HCT116 (cell line): ENCODE measurements around the gene EVA1A. TPM values are rescaled to one million over a fixed set of nuclear protein-coding genes. Genes with fewer than 3 reads are reported as not detected.

Experiments used
- ATAC-seq: fragments of 200-7000 bp; cut with Tn5 transposase; 2 replicates; pipeline ENCODE4 v1.9.1; 2020; ENCODE audit warnings: mild to moderate bottlenecking, moderate library complexity
- BruUV-seq: library from RNA; stranded (reverse); fragments of 400-500 nt; replicated peaks from 2 replicates; lab custom pipeline; 2021; lab: Mats Ljungman, UMichigan
- CTCF ChIA-PET: fragments of 300-600 bp; sonication (Branson Sonifier 250); formaldehyde crosslinking; loops from one replicate; lab custom pipeline; 2021; ENCODE audit warnings: antibody characterized with exemption; lab: Charles Lee
- POLR2A ChIA-PET: fragments of 300-600, 350-600 bp; sonication (Branson Sonifier 250); formaldehyde crosslinking; loops from one replicate; lab custom pipeline; 2021; ENCODE audit warnings: antibody characterized with exemption; lab: Charles Lee
- RAD21 ChIA-PET, 2 experiments: fragments of 300-600 bp; sonication (Branson Sonifier 250); formaldehyde crosslinking; loops; one replicate each; lab custom pipeline; 2023; ENCODE audit warnings: low total read pairs in 2 of 2; ENCODE audit not compliant: uncharacterized antibody in 2 of 2, unreplicated experiment in 2 of 2, low non-redundant PET in 1 of 2; lab: Charles Lee
- DNase-seq: peaks from one replicate; pipeline ENCODE4 v3.0.0-alpha.2; 2010; ENCODE audit warnings: low read depth, low spot score
- H2AFZ ChIP-seq: fragments of 200-600 bp; shearing (Covaris generic), sonication (generic); 2 replicates; pipeline ENCODE4 v1.6.1; 2017; ENCODE audit warnings: low read depth, mixed run types, mixed read lengths, antibody characterized with exemption, low read length; ENCODE audit not compliant: poor library complexity, severe bottlenecking
- H3K27ac ChIP-seq: 2 replicates; pipeline ENCODE4 v1.5.1; 2012; ENCODE audit warnings: low read depth, low read length
- H3K27me3 ChIP-seq: fragments of 200-600 bp; sonication (generic); 2 replicates; pipeline ENCODE4 v1.6.1; 2016; ENCODE audit warnings: mixed run types, low read length, mixed read lengths; ENCODE audit not compliant: insufficient read depth
- H3K36me3 ChIP-seq, 2 experiments: fragments of 200-500 bp in 1 of 2; fragments of 200-600 bp in 1 of 2; sonication (Bioruptor generic) in 1 of 2; sonication (generic) in 1 of 2; 2 replicates each; pipeline versions ENCODE4 v1.5.1 to v1.6.1; 2014 to 2016; ENCODE audit warnings: low read length in 2 of 2, inconsistent platforms in 1 of 2, mixed read lengths in 1 of 2, mixed run types in 1 of 2; ENCODE audit not compliant: insufficient read depth in 2 of 2, control insufficient read depth in 1 of 2
- H3K4me1 ChIP-seq, 2 experiments: fragments of 200-600 bp in 1 of 2; sonication (generic) in 1 of 2; 2 replicates each; pipeline versions ENCODE4 v1.5.1 to v1.6.1; 2012 to 2017; ENCODE audit warnings: low read length in 2 of 2, inconsistent platforms in 1 of 2, mild to moderate bottlenecking in 1 of 2, mixed read lengths in 1 of 2, mixed run types in 1 of 2, moderate library complexity in 1 of 2; ENCODE audit not compliant: insufficient read depth in 2 of 2, control insufficient read depth in 1 of 2
- H3K4me2 ChIP-seq: fragments of 200-600 bp; sonication (generic); 2 replicates; pipeline ENCODE4 v1.6.1; 2017; ENCODE audit warnings: mixed run types, low read length, mixed read lengths
- H3K4me3 ChIP-seq, 2 experiments: fragments of 200-600 bp in 1 of 2; sonication (generic) in 1 of 2; replicated peaks in 1 of 2; 2 replicates each; pipeline ENCODE4 v1.5.1; 2011 to 2016; ENCODE audit warnings: low read length in 2 of 2, control low read depth in 1 of 2, low read depth in 1 of 2, mild to moderate bottlenecking in 1 of 2, mixed read lengths in 1 of 2, mixed run types in 1 of 2
- H3K79me2 ChIP-seq: fragments of 200-600 bp; sonication (generic); 2 replicates; pipeline ENCODE4 v1.6.1; 2017; ENCODE audit warnings: mild to moderate bottlenecking, mixed run types, low read length, moderate library complexity, mixed read lengths; ENCODE audit not compliant: insufficient read depth
- H3K9ac ChIP-seq: fragments of 200-600 bp; sonication (generic); 2 replicates; pipeline ENCODE4 v1.6.1; 2016; ENCODE audit warnings: low read length, mixed read lengths
- H3K9me2 ChIP-seq: fragments of 200-600 bp; sonication (generic), shearing (Covaris generic); 2 replicates; pipeline ENCODE4 v1.6.1; 2017; ENCODE audit warnings: mixed run types, mild to moderate bottlenecking, moderate library complexity; ENCODE audit not compliant: insufficient read depth
- H3K9me3 ChIP-seq, 2 experiments: fragments of 200-500 bp in 1 of 2; fragments of 200-600 bp in 1 of 2; sonication (Bioruptor generic) in 1 of 2; sonication (generic) in 1 of 2; 2 replicates each; pipeline ENCODE4 v1.6.1; 2014 to 2017; ENCODE audit warnings: low read length in 2 of 2, mixed read lengths in 2 of 2, inconsistent platforms in 1 of 2, low read depth in 1 of 2, mild to moderate bottlenecking in 1 of 2, mixed run types in 1 of 2, moderate library complexity in 1 of 2; ENCODE audit not compliant: control insufficient read depth in 1 of 2, insufficient read depth in 1 of 2
- H4K20me1 ChIP-seq: fragments of 200-600 bp; sonication (generic), shearing (Covaris generic); 2 replicates; pipeline ENCODE4 v1.6.1; 2017; ENCODE audit warnings: mixed run types, mild to moderate bottlenecking, moderate library complexity; ENCODE audit not compliant: insufficient read depth
- CBX3 ChIP-seq: IDR thresholded peaks from 2 replicates; pipeline ENCODE4 v1.6.1; 2012; ENCODE audit warnings: low read depth
- ELF1 ChIP-seq: IDR thresholded peaks from 2 replicates; pipeline ENCODE4 v1.6.1; 2012; ENCODE audit warnings: low read depth, borderline replicate concordance
- EZH2 ChIP-seq: fragments of 200-600 bp; sonication (generic); IDR thresholded peaks from 2 replicates; pipeline ENCODE4 v1.6.1; 2017; ENCODE audit warnings: antibody characterized with exemption, mixed run types
- EZH2phosphoT487 ChIP-seq: fragments of 200-600 bp; IDR thresholded peaks from 2 replicates; pipeline ENCODE4 v1.6.1; 2018; ENCODE audit warnings: antibody characterized with exemption, borderline replicate concordance
- FOSL1 ChIP-seq: IDR thresholded peaks from 2 replicates; pipeline ENCODE4 v1.6.1; 2012; ENCODE audit warnings: low read depth
- JUND ChIP-seq: IDR thresholded peaks from 2 replicates; pipeline ENCODE4 v1.6.1; 2012
- POLR2AphosphoS5 ChIP-seq: IDR thresholded peaks from 2 replicates; pipeline ENCODE4 v1.6.1; 2011; ENCODE audit warnings: mild to moderate bottlenecking, low read depth, low read length, moderate library complexity
- SRF ChIP-seq: IDR thresholded peaks from 2 replicates; pipeline ENCODE4 v1.6.1; 2012; ENCODE audit warnings: low read depth
- TCF7L2 ChIP-seq: IDR thresholded peaks from 2 replicates; pipeline ENCODE4 v1.7.0; 2011; ENCODE audit warnings: borderline replicate concordance, inconsistent platforms; ENCODE audit not compliant: insufficient read depth, insufficient read length; ENCODE audit errors: extremely low read depth
- ZNF274 ChIP-seq: fragments of 200-500 bp; sonication (Bioruptor generic); IDR thresholded peaks from 2 replicates; pipeline ENCODE4 v1.6.1; 2014; ENCODE audit warnings: mild to moderate bottlenecking, low read depth, low read length, inconsistent platforms
- intact Hi-C: fragments of 100-400 bp; cut with micrococcal nuclease; formaldehyde crosslinking; loops from 2 replicates; pipeline ENCODE4 v1.10.0; 2022
- total RNA-seq: library from RNA; stranded (reverse); gene quantifications from one replicate; pipeline ENCODE4 v1.2.1, GENCODE V29; 2021; ENCODE audit not compliant: unreplicated experiment
- TF ChIP-seq, protein P1 (sequence below), 3 experiments: fragments of 200-600 bp in 1 of 3; sonication (generic) in 1 of 3; IDR thresholded peaks in 2 of 3; conservative IDR thresholded peaks in 1 of 3; 2 replicates each; pipeline ENCODE4 v1.5.1; 2012 to 2017; ENCODE audit warnings: low read depth in 2 of 3, low read length in 2 of 3, antibody characterized with exemption in 1 of 3, borderline replicate concordance in 1 of 3, control low read depth in 1 of 3, mild to moderate bottlenecking in 1 of 3, mixed read lengths in 1 of 3, mixed run types in 1 of 3, moderate library complexity in 1 of 3; ENCODE audit not compliant: insufficient read depth in 1 of 3
- TF ChIP-seq, protein P2 (sequence below): IDR thresholded peaks from 2 replicates; pipeline ENCODE4 v1.6.1; 2012
- TF ChIP-seq, protein P3 (sequence below): IDR thresholded peaks from 2 replicates; pipeline ENCODE4 v1.6.1; 2012; ENCODE audit warnings: low read depth

The EVA1A gene
- total RNA-seq, 1 experiment from 2014 or later, result 2.8 TPM

DNA sequence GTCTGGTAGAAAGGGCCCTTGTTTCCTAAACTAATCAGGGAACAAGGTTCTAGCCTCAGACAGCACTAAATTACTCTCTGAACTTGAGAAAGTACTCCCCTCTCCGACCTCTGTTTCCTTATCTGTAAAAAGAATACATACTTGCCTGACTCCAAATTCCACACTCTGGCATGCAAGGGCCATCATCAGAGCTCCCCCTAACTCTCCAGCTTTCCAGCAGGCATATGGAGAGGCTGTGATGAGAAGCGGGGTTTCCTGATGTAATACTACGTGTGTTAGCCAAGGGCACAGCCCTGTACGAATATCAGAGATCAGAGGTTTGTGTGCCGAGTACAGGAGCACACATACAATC lies 1.8 kb upstream of the EVA1A start (continued):
- TF ChIP-seq, protein P1, sequence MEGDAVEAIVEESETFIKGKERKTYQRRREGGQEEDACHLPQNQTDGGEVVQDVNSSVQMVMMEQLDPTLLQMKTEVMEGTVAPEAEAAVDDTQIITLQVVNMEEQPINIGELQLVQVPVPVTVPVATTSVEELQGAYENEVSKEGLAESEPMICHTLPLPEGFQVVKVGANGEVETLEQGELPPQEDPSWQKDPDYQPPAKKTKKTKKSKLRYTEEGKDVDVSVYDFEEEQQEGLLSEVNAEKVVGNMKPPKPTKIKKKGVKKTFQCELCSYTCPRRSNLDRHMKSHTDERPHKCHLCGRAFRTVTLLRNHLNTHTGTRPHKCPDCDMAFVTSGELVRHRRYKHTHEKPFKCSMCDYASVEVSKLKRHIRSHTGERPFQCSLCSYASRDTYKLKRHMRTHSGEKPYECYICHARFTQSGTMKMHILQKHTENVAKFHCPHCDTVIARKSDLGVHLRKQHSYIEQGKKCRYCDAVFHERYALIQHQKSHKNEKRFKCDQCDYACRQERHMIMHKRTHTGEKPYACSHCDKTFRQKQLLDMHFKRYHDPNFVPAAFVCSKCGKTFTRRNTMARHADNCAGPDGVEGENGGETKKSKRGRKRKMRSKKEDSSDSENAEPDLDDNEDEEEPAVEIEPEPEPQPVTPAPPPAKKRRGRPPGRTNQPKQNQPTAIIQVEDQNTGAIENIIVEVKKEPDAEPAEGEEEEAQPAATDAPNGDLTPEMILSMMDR (IDR thresholded peaks at IDR 0.05 in 2 of 3, conservative IDR thresholded peaks at IDR 0.05 in 1 of 3; ENCODE audit: borderline replicate concordance in 1 of 3, insufficient read depth in 1 of 3, low read depth in 2 of 3, low read length in 2 of 3), result no peak
- TF ChIP-seq ZNF274, result no peak
- TF ChIP-seq JUND, result no peak
- TF ChIP-seq, protein P2, sequence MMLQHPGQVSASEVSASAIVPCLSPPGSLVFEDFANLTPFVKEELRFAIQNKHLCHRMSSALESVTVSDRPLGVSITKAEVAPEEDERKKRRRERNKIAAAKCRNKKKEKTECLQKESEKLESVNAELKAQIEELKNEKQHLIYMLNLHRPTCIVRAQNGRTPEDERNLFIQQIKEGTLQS, result no peak
- TF ChIP-seq FOSL1, result no peak
- no peak for TF ChIP-seq POLR2AphosphoS5
- no peak for TF ChIP-seq CBX3
- TF ChIP-seq EZH2, result no peak
- no peak for TF ChIP-seq EZH2phosphoT487

DNA sequence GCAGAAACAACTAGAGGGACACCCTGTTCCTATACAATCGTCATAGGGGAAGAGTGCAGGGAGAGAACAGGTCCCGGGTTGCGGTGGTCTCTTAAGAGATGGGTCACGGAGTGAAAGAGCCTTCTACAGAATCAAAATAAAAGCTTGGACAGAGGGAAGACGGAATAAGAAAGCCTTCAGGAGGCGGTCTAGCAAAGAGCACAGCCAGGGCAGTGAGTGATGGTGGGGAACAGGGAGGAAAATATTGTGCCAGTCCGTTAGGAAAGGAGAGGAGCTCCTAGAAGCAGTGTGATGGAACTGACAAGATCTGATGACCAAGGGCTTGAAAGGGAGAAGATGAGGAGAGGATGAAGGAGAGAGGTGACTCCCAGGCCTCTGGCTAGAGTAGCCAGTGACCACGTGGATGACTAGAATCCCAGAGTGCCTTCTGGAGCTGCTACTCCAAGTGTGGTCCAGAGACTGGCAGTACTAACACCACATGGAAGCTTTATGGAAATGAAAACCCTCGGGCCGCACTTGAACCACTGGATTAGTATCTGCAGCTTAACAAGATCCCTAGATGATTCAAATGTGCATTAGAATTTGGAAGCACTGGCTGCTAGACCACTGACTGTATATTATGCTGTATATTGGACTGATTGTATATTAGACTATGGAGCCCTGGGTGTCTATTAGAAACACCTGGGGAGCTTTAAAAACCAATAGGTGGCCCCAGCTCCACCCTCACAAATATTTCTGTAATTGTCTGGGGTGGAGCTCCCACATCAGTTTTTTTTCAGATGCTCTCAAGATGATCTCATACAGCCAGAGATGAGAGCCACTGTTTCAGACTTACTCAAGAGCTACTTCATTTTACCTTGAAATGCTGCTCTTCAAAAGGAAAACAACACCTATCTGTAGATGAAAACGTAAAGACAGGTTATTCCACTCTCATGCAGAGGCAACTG lies 1.1 kb upstream of the EVA1A start:
- no peak overlapping the region for H2AFZ ChIP-seq
- POLR2A ChIA-PET, result no interaction called here
- H3K9me2 ChIP-seq, result no peaks in the 10 kb centered on the region
- CTCF ChIA-PET, result interaction anchor here (1.1 kb wide), 1 partner anchor 66 kb away, joined by 4 read pairs; no protein-coding TSS in a partner anchor
- no peak for ATAC-seq
- H3K79me2 ChIP-seq, result no peaks in the 10 kb centered on the region
- no peak for DNase-seq
- no peaks in the 10 kb centered on the region for H4K20me1 ChIP-seq
- peaks cover 19% of the 10 kb centered on the region for H3K27me3 ChIP-seq
- TF ChIP-seq, protein P3, sequence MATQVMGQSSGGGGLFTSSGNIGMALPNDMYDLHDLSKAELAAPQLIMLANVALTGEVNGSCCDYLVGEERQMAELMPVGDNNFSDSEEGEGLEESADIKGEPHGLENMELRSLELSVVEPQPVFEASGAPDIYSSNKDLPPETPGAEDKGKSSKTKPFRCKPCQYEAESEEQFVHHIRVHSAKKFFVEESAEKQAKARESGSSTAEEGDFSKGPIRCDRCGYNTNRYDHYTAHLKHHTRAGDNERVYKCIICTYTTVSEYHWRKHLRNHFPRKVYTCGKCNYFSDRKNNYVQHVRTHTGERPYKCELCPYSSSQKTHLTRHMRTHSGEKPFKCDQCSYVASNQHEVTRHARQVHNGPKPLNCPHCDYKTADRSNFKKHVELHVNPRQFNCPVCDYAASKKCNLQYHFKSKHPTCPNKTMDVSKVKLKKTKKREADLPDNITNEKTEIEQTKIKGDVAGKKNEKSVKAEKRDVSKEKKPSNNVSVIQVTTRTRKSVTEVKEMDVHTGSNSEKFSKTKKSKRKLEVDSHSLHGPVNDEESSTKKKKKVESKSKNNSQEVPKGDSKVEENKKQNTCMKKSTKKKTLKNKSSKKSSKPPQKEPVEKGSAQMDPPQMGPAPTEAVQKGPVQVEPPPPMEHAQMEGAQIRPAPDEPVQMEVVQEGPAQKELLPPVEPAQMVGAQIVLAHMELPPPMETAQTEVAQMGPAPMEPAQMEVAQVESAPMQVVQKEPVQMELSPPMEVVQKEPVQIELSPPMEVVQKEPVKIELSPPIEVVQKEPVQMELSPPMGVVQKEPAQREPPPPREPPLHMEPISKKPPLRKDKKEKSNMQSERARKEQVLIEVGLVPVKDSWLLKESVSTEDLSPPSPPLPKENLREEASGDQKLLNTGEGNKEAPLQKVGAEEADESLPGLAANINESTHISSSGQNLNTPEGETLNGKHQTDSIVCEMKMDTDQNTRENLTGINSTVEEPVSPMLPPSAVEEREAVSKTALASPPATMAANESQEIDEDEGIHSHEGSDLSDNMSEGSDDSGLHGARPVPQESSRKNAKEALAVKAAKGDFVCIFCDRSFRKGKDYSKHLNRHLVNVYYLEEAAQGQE, result no peak
- TF ChIP-seq TCF7L2 (no peak), ELF1 (no peak), SRF (no peak)
- TF ChIP-seq, protein P1 (IDR thresholded peaks at IDR 0.05 in 2 of 3, conservative IDR thresholded peaks at IDR 0.05 in 1 of 3; ENCODE audit: borderline replicate concordance in 1 of 3, insufficient read depth in 1 of 3, low read depth in 2 of 3, low read length in 2 of 3), result no peak
- no peaks in the 10 kb centered on the region for H3K36me3 ChIP-seq
- RAD21 ChIA-PET, result no interaction called here
- peak overlapping the region in 1 of 2 experiments; percentile 57; a peak in 1 of 4 replicates for H3K4me3 ChIP-seq
- intact Hi-C loops, result no loop called here
- H3K4me2 ChIP-seq, result peak overlapping the region; percentile 78
- no TSS peak for BruUV-seq
- H3K27ac ChIP-seq, result no peak overlapping the region
- peaks cover 4 to 6% of the 10 kb centered on the region in 2 experiments; a peak in 2 of 4 replicates for H3K4me1 ChIP-seq
- no peak overlapping the region for H3K9ac ChIP-seq
- no peaks in the 10 kb centered on the region for H3K9me3 ChIP-seq
